ENCODE measurements around the gene RRAGB. TPM values are rescaled to one million over a fixed set of nuclear protein-coding genes. Genes with fewer than 3 reads are reported as not detected.

RRAGB gene
- total and polyA plus RNA-seq, 4 donors: 11.5 to 26.2 (median 16.2) TPM

GRCh38 chrX:55709735-55710134, 7.8 kb upstream of the RRAGB start:
- WGBS, 2 donors: 31 to 60% methylated on average over 1 of the region's 1 CpG
- no peak for DNase-seq
- ATAC-seq (ENCODE audit: low FRiP score): no peak
- peaks cover 0 to 1% of the 10 kb centered on the region in 2 donors for H3K4me1 ChIP-seq (ENCODE audit: control insufficient read depth in 1 of 2, insufficient read depth in 2 of 2, low read length in 2 of 2)
- no peaks in the 10 kb centered on the region for H3K36me3 ChIP-seq (ENCODE audit: control insufficient read depth in 1 of 2, insufficient read depth in 2 of 2, low read length in 1 of 2)
- H3K27me3 ChIP-seq (ENCODE audit: control insufficient read depth in 1 of 2, insufficient read depth in 2 of 2, low read length in 1 of 2): no peaks in the 10 kb centered on the region
- intact Hi-C loops (cut with DNase I): loop anchor here (10.0 kb wide), 4 partner anchors 65 to 545 kb away; partner anchors contain the start of genes MAGEH1 (in 2 of the 2) and KLF8 (in 1 of the 2)
- H3K4me3 ChIP-seq (ENCODE audit: low read length in 2 of 2): no peak overlapping the region
- no peaks in the 10 kb centered on the region for H3K9me3 ChIP-seq (ENCODE audit: control insufficient read depth, low read length)
- H3K27ac ChIP-seq (ENCODE audit: low read depth in 1 of 2, low read length in 2 of 2): no peak overlapping the region

DNA sequence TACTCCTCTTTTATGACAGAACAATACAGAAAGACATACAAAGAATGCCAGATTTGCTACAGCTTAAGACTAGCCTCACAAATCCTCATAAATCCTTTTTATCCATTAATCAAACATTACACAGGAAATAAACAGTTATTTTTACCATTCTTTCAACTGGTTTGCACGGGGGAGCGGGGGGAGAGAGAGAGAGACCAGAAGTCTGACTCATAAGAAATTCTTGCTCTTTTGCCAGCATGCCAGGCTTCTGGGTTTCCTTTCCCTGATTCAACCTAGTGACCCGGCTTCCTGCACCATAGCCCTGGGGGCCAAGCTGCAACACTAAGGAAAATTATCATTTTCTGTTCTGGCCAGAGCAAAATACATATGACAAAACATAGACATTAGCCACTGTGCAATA, 6.8 kb upstream of the RRAGB start:
- ATAC-seq (ENCODE audit: low FRiP score) (peak; percentile 54), DNase-seq (peak in 1 of 2 donors; percentile 62)
- 3 to 7% methylated on average over 3 of the region's 3 CpGs for WGBS, 2 donors
- intact Hi-C loops (cut with DNase I): loop anchor here (10.0 kb wide), 4 partner anchors 66 to 546 kb away; partner anchors contain the start of genes MAGEH1 (in 2 of the 2) and KLF8 (in 1 of the 2)
- H3K27ac ChIP-seq (ENCODE audit: low read depth in 1 of 2, low read length in 2 of 2): peak overlapping the region in 1 of 2 donors; percentile 36
- H3K27me3 ChIP-seq (ENCODE audit: control insufficient read depth in 1 of 2, insufficient read depth in 2 of 2, low read length in 1 of 2): no peaks in the 10 kb centered on the region
- H3K36me3 ChIP-seq (ENCODE audit: control insufficient read depth in 1 of 2, insufficient read depth in 2 of 2, low read length in 1 of 2): no peaks in the 10 kb centered on the region
- H3K4me3 ChIP-seq (ENCODE audit: low read length in 2 of 2): no peak overlapping the region
- H3K9me3 ChIP-seq (ENCODE audit: control insufficient read depth, low read length): no peaks in the 10 kb centered on the region
- H3K4me1 ChIP-seq (ENCODE audit: control insufficient read depth in 1 of 2, insufficient read depth in 2 of 2, low read length in 2 of 2): peaks cover 0 to 1% of the 10 kb centered on the region in 2 donors

- H3K9me3 ChIP-seq (ENCODE audit: control insufficient read depth, low read length): no peaks in the 10 kb centered on the region
- no peaks in the 10 kb centered on the region for H3K36me3 ChIP-seq (ENCODE audit: control insufficient read depth in 1 of 2, insufficient read depth in 2 of 2, low read length in 1 of 2)
- intact Hi-C loops (cut with DNase I): loop anchor here (10.0 kb wide), 4 partner anchors 69 to 549 kb away; partner anchors contain the start of genes MAGEH1 (in 2 of the 2) and KLF8 (in 1 of the 2)
- no peak for DNase-seq
- peaks cover 0 to 1% of the 10 kb centered on the region in 2 donors for H3K4me1 ChIP-seq (ENCODE audit: control insufficient read depth in 1 of 2, insufficient read depth in 2 of 2, low read length in 2 of 2)
- no peak overlapping the region for H3K27ac ChIP-seq (ENCODE audit: low read depth in 1 of 2, low read length in 2 of 2)
- 46 to 73% methylated on average over 1 of the region's 1 CpG for WGBS, 2 donors
- no peak overlapping the region for H3K4me3 ChIP-seq (ENCODE audit: low read length in 2 of 2)
- ATAC-seq (ENCODE audit: low FRiP score): no peak
- no peaks in the 10 kb centered on the region for H3K27me3 ChIP-seq (ENCODE audit: control insufficient read depth in 1 of 2, insufficient read depth in 2 of 2, low read length in 1 of 2)
These were observed 3.9 kb upstream of the RRAGB start for GRCh38 chrX:55713631-55714030.

DNA sequence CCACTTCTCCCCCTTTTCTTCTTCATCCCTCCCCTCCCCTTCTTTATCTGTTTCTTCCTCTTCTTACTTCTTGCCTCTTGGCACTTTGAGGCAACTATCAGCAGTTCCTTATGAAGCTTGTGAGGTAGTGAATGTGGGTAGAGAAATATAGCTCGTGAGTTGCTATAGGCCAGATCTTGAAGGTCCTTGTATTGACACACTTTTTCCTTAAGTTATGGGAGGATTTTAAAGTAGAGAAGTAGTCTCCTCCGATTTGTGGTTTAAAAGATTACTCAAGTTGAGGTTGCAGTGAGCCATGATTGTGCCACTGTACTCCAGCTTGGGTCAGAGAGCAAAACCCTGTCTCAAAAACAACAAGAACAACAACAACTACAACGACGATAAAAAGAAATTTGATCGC, 3.4 kb upstream of the RRAGB start:
- Histone ChIP-seq H3K27me3 (ENCODE audit: control insufficient read depth in 1 of 2, insufficient read depth in 2 of 2, low read length in 1 of 2) (no peaks in the 10 kb centered on the region), H3K9me3 (ENCODE audit: control insufficient read depth, low read length) (no peaks in the 10 kb centered on the region), H3K27ac (ENCODE audit: low read depth in 1 of 2, low read length in 2 of 2) (no peak overlapping the region), H3K4me1 (ENCODE audit: control insufficient read depth in 1 of 2, insufficient read depth in 2 of 2, low read length in 2 of 2) (peaks cover 0 to 1% of the 10 kb centered on the region in 2 donors), H3K4me3 (ENCODE audit: low read length in 2 of 2) (no peak overlapping the region), H3K36me3 (ENCODE audit: control insufficient read depth in 1 of 2, insufficient read depth in 2 of 2, low read length in 1 of 2) (no peaks in the 10 kb centered on the region)
- intact Hi-C loops (cut with DNase I): loop anchor here (10.0 kb wide), 4 partner anchors 69 to 549 kb away; partner anchors contain the start of genes MAGEH1 (in 2 of the 2) and KLF8 (in 1 of the 2)
- ATAC-seq (ENCODE audit: low FRiP score) (no peak), DNase-seq (no peak)
- 79 to 86% methylated on average over 5 of the region's 5 CpGs for WGBS, 2 donors

- WGBS, 2 donors: 63 to 77% methylated on average over 7 of the region's 7 CpGs
- ATAC-seq (ENCODE audit: low FRiP score) (no peak), DNase-seq (no peak)
- Histone ChIP-seq H3K4me3 (ENCODE audit: low read length in 2 of 2) (no peak overlapping the region), H3K27ac (ENCODE audit: low read depth in 1 of 2, low read length in 2 of 2) (no peak overlapping the region), H3K4me1 (ENCODE audit: control insufficient read depth in 1 of 2, insufficient read depth in 2 of 2, low read length in 2 of 2) (no peaks in the 10 kb centered on the region), H3K27me3 (ENCODE audit: control insufficient read depth in 1 of 2, insufficient read depth in 2 of 2, low read length in 1 of 2) (no peaks in the 10 kb centered on the region), H3K9me3 (ENCODE audit: control insufficient read depth, low read length) (no peaks in the 10 kb centered on the region), H3K36me3 (ENCODE audit: control insufficient read depth in 1 of 2, insufficient read depth in 2 of 2, low read length in 1 of 2) (no peaks in the 10 kb centered on the region)
- intact Hi-C loops (cut with DNase I): loop anchor here (10.0 kb wide), 4 partner anchors 71 to 551 kb away; partner anchors contain the start of genes MAGEH1 (in 2 of the 2) and KLF8 (in 1 of the 2)
These were observed 1.7 kb upstream of the RRAGB start for GRCh38 chrX:55715847-55716246.

GRCh38 chrX:55716937-55717336, 612 bp upstream of the RRAGB start:
- no peak for ATAC-seq (ENCODE audit: low FRiP score)
- no peaks in the 10 kb centered on the region for H3K27me3 ChIP-seq (ENCODE audit: control insufficient read depth in 1 of 2, insufficient read depth in 2 of 2, low read length in 1 of 2)
- H3K36me3 ChIP-seq (ENCODE audit: control insufficient read depth in 1 of 2, insufficient read depth in 2 of 2, low read length in 1 of 2): no peaks in the 10 kb centered on the region
- no peak overlapping the region for H3K4me3 ChIP-seq (ENCODE audit: low read length in 2 of 2)
- H3K9me3 ChIP-seq (ENCODE audit: control insufficient read depth, low read length): no peaks in the 10 kb centered on the region
- intact Hi-C loops (cut with DNase I): loop anchor here (10.0 kb wide), 4 partner anchors 72 to 552 kb away; partner anchors contain the start of genes MAGEH1 (in 2 of the 2) and KLF8 (in 1 of the 2)
- WGBS, 2 donors: 60 to 71% methylated on average over 3 of the region's 3 CpGs
- no peak for DNase-seq
- no peak overlapping the region for H3K27ac ChIP-seq (ENCODE audit: low read depth in 1 of 2, low read length in 2 of 2)
- peaks cover 0 to 3% of the 10 kb centered on the region in 2 donors for H3K4me1 ChIP-seq (ENCODE audit: control insufficient read depth in 1 of 2, insufficient read depth in 2 of 2, low read length in 2 of 2)

DNA sequence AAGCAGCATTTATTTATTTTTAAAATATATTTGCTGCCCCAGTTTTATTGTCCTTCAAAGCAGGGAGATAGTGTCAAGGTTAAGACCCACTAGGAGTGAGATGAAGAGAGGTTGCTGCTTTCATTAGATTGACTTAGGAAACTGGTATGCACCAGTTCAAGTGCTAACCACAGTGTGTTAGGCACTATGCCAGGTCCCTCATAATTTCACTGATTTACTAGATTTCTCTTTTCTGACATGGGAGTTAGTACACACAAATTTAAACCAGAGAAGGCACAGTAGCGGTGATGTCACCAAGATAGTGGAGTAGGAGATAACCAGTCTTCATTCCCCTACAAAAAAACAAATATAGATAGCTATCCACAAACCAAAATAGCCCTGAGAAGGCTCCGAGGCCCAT, 14.3 kb downstream of the RRAGB start:
- H3K36me3 ChIP-seq (ENCODE audit: control insufficient read depth in 1 of 2, insufficient read depth in 2 of 2, low read length in 1 of 2): peaks cover 0 to 6% of the 10 kb centered on the region in 2 donors
- WGBS, 2 donors: 66 to 90% methylated on average over 2 of the region's 2 CpGs
- ATAC-seq (ENCODE audit: low FRiP score) (no peak), DNase-seq (no peak)
- no peaks in the 10 kb centered on the region for H3K9me3 ChIP-seq (ENCODE audit: control insufficient read depth, low read length)
- H3K27me3 ChIP-seq (ENCODE audit: control insufficient read depth in 1 of 2, insufficient read depth in 2 of 2, low read length in 1 of 2): no peaks in the 10 kb centered on the region
- H3K27ac ChIP-seq (ENCODE audit: low read depth in 1 of 2, low read length in 2 of 2): no peak overlapping the region
- intact Hi-C loops (cut with DNase I): no loop called here
- H3K4me3 ChIP-seq (ENCODE audit: low read length in 2 of 2): no peak overlapping the region
- H3K4me1 ChIP-seq (ENCODE audit: control insufficient read depth in 1 of 2, insufficient read depth in 2 of 2, low read length in 2 of 2): no peaks in the 10 kb centered on the region

DNA sequence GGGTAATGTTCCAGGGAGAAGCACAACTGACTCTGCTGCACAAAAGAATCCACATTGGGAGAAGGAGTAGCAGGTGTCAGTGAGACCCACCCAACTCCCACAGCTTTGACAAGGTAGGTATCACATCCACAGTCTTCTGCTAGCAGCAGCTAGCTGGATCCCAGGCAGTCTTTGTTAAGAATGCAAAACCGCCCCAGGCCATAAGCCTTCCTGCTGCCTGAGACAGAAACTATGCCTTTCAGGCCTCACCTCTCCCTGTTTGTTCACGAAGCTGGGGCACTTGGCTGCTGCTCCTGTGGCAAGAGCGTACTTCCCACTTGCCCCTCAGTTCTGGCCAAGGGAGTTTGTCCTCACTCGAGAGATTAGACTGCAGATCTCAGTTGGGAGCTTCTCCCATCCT, 21.4 kb downstream of the RRAGB start:
- H3K9me3 ChIP-seq (ENCODE audit: control insufficient read depth, low read length): no peaks in the 10 kb centered on the region
- H3K36me3 ChIP-seq (ENCODE audit: control insufficient read depth in 1 of 2, insufficient read depth in 2 of 2, low read length in 1 of 2): peaks cover 0 to 5% of the 10 kb centered on the region in 2 donors
- H3K27me3 ChIP-seq (ENCODE audit: control insufficient read depth in 1 of 2, insufficient read depth in 2 of 2, low read length in 1 of 2): no peaks in the 10 kb centered on the region
- H3K27ac ChIP-seq (ENCODE audit: low read depth in 1 of 2, low read length in 2 of 2): no peak overlapping the region
- intact Hi-C loops (cut with DNase I): no loop called here
- H3K4me3 ChIP-seq (ENCODE audit: low read length in 2 of 2): no peak overlapping the region
- no peak for ATAC-seq (ENCODE audit: low FRiP score)
- DNase-seq: no peak
- WGBS, 2 donors: 79 to 96% methylated on average over 4 of the region's 4 CpGs
- H3K4me1 ChIP-seq (ENCODE audit: control insufficient read depth in 1 of 2, insufficient read depth in 2 of 2, low read length in 2 of 2): no peaks in the 10 kb centered on the region

GRCh38 chrX:55742649-55743048, 25.1 kb downstream of the RRAGB start:
- H3K4me3 ChIP-seq (ENCODE audit: low read length in 2 of 2): no peak overlapping the region
- H3K36me3 ChIP-seq (ENCODE audit: control insufficient read depth in 1 of 2, insufficient read depth in 2 of 2, low read length in 1 of 2): peaks cover 2 to 5% of the 10 kb centered on the region in 2 donors
- H3K4me1 ChIP-seq (ENCODE audit: control insufficient read depth in 1 of 2, insufficient read depth in 2 of 2, low read length in 2 of 2): no peaks in the 10 kb centered on the region
- intact Hi-C loops (cut with DNase I): no loop called here
- H3K9me3 ChIP-seq (ENCODE audit: control insufficient read depth, low read length): no peaks in the 10 kb centered on the region
- H3K27ac ChIP-seq (ENCODE audit: low read depth in 1 of 2, low read length in 2 of 2): no peak overlapping the region
- DNase-seq (no peak), ATAC-seq (ENCODE audit: low FRiP score) (no peak)
- WGBS, 2 donors: 67 to 93% methylated on average over 2 of the region's 2 CpGs
- H3K27me3 ChIP-seq (ENCODE audit: control insufficient read depth in 1 of 2, insufficient read depth in 2 of 2, low read length in 1 of 2): no peaks in the 10 kb centered on the region

Data from aorta (tissue), 5 donors.